Pancreas (tissue), 10 donors: Measurements from ENCODE around the gene CIPC. TPM values are rescaled to one million over a fixed set of nuclear protein-coding genes. Genes with fewer than 3 reads are reported as not detected.
A peak's percentile ranks its signal among the peaks of the same experiment; 100 is the strongest.

Experiments
- ATAC-seq, 4 donors: fragments of 200-7000 bp; cut with Tn5 transposase; one replicate each; pipeline versions ENCODE4 v1.8.0 to v1.9.1; 2020; ENCODE audit warnings: mild to moderate bottlenecking in 4 of 4, moderate library complexity in 4 of 4
- DNase-seq, 6 donors: peaks; one replicate each; pipeline ENCODE4 v3.0.0-alpha.2; 2020
- FAIRE-seq: peaks from 2 replicates; lab custom pipeline; 2012; peaks lifted over from hg19 to GRCh38; lab: Jason Lieb, UNC
- H3K27ac ChIP-seq, 4 donors: fragments of 200-600 bp; sonication (generic); 1 replicate in 3 of 4; 2 replicates in 1 of 4; pipeline versions ENCODE4 v1.5.0 to v1.8.0; 2020
- H3K27me3 ChIP-seq, 4 donors: fragments of 200-600 bp; one replicate each; pipeline ENCODE4 v1.8.0; 2021
- H3K36me3 ChIP-seq, 3 donors: fragments of 200-600 bp; sonication (generic) in 1 of 3; one replicate each; pipeline versions ENCODE4 v1.5.0 to v1.8.0; 2020 to 2021
- H3K4me1 ChIP-seq, 3 donors: fragments of 200-600 bp; one replicate each; pipeline ENCODE4 v1.8.0; 2021
- H3K4me3 ChIP-seq, 4 donors: fragments of 200-600 bp; sonication (generic) in 2 of 4; one replicate each; pipeline versions ENCODE4 v1.5.0 to v1.8.0; 2020 to 2021
- H3K9me3 ChIP-seq, 4 donors: fragments of 200-600 bp; one replicate each; pipeline ENCODE4 v1.8.0; 2021
- WGBS, 2 donors: extraction: QIAGEN DNeasy Blood & Tissue Kit; methylation state at CpG; one replicate each; pipeline ENCODE4 v1.1.7; 2013; 5-methylcytosine and 5-hydroxymethylcytosine counted together
- intact Hi-C, 3 donors: fragments of 100-400 bp; cut with DNase I; formaldehyde crosslinking; loops; one replicate each; pipeline versions ENCODE4 v1.11.1 to v1.14.2; 2022
- polyA plus RNA-seq, 2 donors: library from polyadenylated mRNA; stranded (reverse); fragments of 200-250 nt; gene quantifications; one replicate each; pipeline ENCODE4 v1.2.3, GENCODE V29; 2013
- total RNA-seq, 6 donors: library from RNA; stranded (reverse); fragmentation: NEBNext Ultra II Directional in 4 of 6; extraction: Animal tissue kit (Norgen Biotek cat#: 25700) in 4 of 6; gene quantifications; one replicate each; pipeline versions ENCODE4 v1.2.1 to v1.2.4, GENCODE V29; 2021 to 2023
- TF ChIP-seq, protein P1 (sequence below), 4 donors: fragments of 200-600 bp; sonication (generic) in 3 of 4; IDR thresholded peaks; one replicate each; pipeline versions ENCODE4 v1.5.0 to v1.8.0; 2021; ENCODE audit warnings: antibody characterized with exemption in 4 of 4
- donor health status: healthy with polysubstance abuse.
- donor health status: DM: no; HTN: no; CAD: no; lungs with moderate emphysema.
- donor health status: DM: no; HTN: no; CAD: no.
- donor health status: control.
- donor health status: control.
- donor health status: Bipolar disorder and iron deficiency.
- donor health status: DM: yes; HTN: yes; CAD: no.
- donor health status: DM: no; HTN: no; CAD: no.
- donor health status: DM: no; HTN: no; CAD: no.
- donor health status: DM: yes; HTN: yes; CAD: no.

The CIPC gene
- total and polyA plus RNA-seq, 8 donors, result 2.7 to 12.6 (median 7.6) TPM

DNA sequence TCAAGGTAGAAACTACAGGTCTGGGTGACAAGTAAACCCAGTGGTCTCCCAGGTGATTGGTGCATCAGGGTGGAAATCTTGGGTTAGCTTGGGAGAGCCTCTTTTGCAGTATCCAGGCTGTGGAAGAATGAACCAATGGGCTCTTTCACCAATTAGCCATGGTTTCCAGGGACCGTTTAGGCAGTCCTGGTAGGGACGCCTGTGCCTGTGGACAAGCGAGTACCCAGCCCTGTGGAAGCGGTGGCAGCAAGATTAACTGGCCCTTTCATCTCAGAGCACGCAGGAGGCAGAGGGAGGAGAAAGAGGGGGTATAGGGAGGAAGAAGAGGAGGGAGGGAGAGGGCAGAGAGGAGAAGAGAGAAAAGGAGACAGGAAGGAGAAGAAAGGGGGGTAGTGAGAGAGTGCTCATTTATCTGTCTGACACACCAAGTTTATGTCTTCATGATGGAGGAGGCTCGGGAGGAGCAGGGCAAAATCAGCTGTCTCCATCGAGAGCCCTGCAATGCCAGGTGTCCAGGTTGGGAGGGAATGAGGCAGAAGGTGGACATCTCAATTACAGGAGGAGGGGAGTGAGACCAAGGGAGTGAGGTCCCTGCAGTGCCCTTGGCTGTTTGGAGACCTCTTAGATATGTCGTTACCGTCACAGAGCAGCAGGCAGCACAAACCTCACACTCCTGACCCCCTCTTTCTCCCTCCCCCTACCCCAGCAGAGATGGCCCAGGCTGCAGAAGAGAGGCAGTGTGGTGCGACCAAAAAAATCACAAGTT lies 48.1 kb downstream of the CIPC start:
- DNase-seq, result no peak
- peaks cover 0 to 22% (median 2%) of the 10 kb centered on the region in 4 donors for H3K27me3 ChIP-seq

DNA sequence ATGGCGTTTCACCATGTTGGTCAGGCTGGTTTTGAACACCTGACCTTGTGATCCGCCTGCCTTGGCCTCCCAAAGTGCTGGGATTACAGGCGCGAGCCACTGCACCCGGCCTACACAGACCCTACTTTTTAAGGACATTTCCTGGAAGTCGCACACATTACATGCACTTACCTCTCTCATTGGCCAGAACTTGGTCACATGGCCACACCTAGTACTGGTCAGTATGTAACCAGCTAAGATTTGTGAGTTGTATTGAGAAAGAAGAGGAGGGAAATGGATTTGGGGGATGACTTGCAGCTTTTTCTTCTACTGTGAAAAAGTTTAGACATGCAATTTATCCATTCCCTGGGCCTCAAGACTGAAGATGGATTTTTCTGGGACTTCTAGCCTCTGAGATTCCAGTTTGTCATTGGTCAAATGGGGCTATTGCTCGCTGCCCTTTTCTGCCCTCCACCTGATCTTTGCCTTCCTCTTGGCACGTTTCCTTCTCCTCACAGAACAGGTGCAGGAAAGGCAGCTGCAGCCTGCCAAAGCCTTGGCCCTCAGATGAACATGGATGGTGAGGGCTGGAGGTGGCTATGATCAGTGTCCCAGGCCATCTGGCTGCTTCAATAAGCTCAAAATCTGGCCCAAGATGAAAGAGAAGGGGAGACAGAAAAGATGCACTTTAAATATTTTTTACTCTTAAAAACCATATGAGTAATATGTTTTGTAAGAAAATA lies 50.6 kb downstream of the CIPC start:
- Histone ChIP-seq H3K27ac (no peak overlapping the region), H3K4me1 (no peaks in the 10 kb centered on the region), H3K9me3 (no peaks in the 10 kb centered on the region), H3K27me3 (peaks cover 0 to 13% (median 0%) of the 10 kb centered on the region in 4 donors), H3K4me3 (no peak overlapping the region), H3K36me3 (no peaks in the 10 kb centered on the region)
- TF ChIP-seq, protein P1, sequence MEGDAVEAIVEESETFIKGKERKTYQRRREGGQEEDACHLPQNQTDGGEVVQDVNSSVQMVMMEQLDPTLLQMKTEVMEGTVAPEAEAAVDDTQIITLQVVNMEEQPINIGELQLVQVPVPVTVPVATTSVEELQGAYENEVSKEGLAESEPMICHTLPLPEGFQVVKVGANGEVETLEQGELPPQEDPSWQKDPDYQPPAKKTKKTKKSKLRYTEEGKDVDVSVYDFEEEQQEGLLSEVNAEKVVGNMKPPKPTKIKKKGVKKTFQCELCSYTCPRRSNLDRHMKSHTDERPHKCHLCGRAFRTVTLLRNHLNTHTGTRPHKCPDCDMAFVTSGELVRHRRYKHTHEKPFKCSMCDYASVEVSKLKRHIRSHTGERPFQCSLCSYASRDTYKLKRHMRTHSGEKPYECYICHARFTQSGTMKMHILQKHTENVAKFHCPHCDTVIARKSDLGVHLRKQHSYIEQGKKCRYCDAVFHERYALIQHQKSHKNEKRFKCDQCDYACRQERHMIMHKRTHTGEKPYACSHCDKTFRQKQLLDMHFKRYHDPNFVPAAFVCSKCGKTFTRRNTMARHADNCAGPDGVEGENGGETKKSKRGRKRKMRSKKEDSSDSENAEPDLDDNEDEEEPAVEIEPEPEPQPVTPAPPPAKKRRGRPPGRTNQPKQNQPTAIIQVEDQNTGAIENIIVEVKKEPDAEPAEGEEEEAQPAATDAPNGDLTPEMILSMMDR (IDR thresholded peaks at IDR 0.05), result no peak
- DNase-seq (no peak), ATAC-seq (no peak), FAIRE-seq (no peak)
- WGBS, 2 donors, result 53 to 66% methylated on average over 8 of the region's 8 CpGs
- intact Hi-C loops, result no loop called here

More for the DNA sequence above, 48.1 kb downstream of the CIPC start:
- Histone ChIP-seq H3K27ac (no peak overlapping the region), H3K9me3 (no peaks in the 10 kb centered on the region), H3K36me3 (no peaks in the 10 kb centered on the region), H3K4me1 (peaks cover 0 to 6% (median 0%) of the 10 kb centered on the region in 3 donors), H3K4me3 (no peak overlapping the region)
- ATAC-seq (no peak), FAIRE-seq (no peak)
- intact Hi-C loops, result no loop called here
- WGBS, 2 donors, result 10 to 16% methylated on average over 10 of the region's 10 CpGs
- TF ChIP-seq, protein P1 (IDR thresholded peaks at IDR 0.05), result no peak

DNA sequence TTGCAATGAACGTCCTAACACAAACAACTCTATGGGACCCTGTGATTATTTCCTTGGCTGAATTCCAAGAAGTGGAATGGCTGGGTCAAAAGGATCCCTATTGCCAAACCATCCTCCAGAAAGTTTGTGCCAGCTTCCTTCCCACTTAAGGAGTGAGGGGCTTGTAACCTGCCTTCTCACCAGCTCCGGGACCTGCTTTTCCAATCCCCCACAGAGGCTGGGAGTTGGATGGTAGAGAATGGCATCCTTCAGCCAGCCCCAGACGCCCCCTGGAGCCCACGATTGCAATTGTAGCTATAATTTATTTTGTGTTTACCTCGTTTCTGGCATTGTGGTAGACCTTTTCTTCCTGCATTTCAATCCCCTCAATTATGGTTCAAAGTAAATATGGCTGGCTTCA lies 53.2 kb downstream of the CIPC start:
- Histone ChIP-seq H3K36me3 (no peaks in the 10 kb centered on the region), H3K4me3 (no peak overlapping the region), H3K27ac (no peak overlapping the region), H3K9me3 (no peaks in the 10 kb centered on the region), H3K4me1 (no peaks in the 10 kb centered on the region), H3K27me3 (no peaks in the 10 kb centered on the region)
- TF ChIP-seq, protein P1 (IDR thresholded peaks at IDR 0.05), result no peak
- 2% methylated on average over 5 of the region's 5 CpGs for WGBS, 2 donors
- FAIRE-seq, result no peak
- intact Hi-C loops, result loop anchor here in 1 of 3 donors (10.0 kb wide), 1 partner anchor 164 kb away; no protein-coding TSS in a partner anchor
- peak in 3 of 4 donors; percentile 35 to 53 (median 43) for ATAC-seq
- DNase-seq, result no peak

DNA sequence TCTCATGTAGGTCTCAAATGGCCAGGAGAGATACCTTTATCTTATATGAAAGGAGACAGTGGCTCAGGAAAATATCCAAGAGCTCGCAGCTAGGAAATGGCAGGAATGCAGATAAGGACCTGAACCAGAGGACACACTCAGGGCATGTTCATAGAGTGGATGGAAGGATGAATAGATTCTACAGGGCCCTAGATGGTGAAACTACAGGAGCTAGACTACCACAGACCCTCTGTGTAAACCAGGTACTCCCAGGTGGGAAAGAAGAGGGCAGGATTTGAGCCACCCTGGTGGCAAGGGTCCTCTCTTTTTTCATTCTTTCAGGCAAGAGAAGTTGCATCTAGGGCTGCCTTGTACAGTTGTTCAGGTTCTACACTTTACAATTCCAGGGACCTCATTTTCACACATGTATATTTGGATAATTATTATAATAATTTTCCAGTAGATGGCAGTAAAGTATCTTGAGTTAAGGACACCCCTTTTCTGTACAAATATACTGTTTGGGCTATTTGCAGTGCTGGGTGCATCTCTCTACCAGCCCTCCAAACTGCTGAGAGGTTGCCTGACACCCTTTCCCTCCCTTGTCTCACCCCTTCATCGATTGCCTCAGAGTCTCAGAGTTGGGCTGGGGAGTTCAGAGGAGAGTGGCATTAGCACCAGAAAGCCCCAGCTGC lies 54.0 kb downstream of the CIPC start:
- H3K27ac ChIP-seq, result no peak overlapping the region
- TF ChIP-seq, protein P1 (IDR thresholded peaks at IDR 0.05), result no peak
- intact Hi-C loops, result loop anchor here in 1 of 3 donors (10.0 kb wide), 1 partner anchor 163 kb away; no protein-coding TSS in a partner anchor
- WGBS, 2 donors, result 5 to 16% methylated on average over 2 of the region's 2 CpGs
- no peaks in the 10 kb centered on the region for H3K4me1 ChIP-seq
- no peak for DNase-seq
- peak in 3 of 4 donors; percentile 81 to 83 (median 82) for ATAC-seq
- no peak for FAIRE-seq
- H3K36me3 ChIP-seq, result no peaks in the 10 kb centered on the region
- H3K4me3 ChIP-seq, result no peak overlapping the region
- H3K27me3 ChIP-seq, result no peaks in the 10 kb centered on the region
- H3K9me3 ChIP-seq, result no peaks in the 10 kb centered on the region
